GM18870 (cell line): ENCODE results near the gene SPAG7.
"Not testable (repeated sequence)": the region's sequence is repeated elsewhere in the genome, so short reads cannot be mapped to it uniquely, and the experiment has no call there.

ENCODE experiments used
- ATAC-seq: cut with Tn5 transposase; IDR thresholded peaks from one replicate; pipeline ENCODE4 v1.9.1; 2021; ENCODE audit warnings: moderate library complexity; ENCODE audit not compliant: unreplicated experiment

The SPAG7 gene

DNA sequence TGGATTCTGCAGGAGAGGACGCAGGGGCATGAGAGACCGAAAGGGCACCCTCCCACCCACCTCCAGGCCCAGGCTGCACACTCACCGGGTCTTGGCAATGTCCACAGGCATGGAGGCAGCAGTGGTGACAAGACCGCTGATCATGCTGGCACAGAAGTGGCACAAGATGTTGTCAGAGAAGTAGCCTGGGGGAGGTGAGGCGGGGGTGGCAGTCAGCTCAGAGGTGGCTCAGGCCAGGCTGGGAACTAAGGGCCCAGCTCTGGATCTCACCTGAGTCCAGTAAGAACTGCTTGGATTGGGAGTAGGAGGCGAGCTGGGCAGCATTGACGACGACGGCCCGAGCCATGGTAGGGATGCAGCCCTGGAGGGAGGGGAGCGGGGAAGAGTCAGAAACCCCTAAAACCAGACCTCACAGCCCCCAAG lies 29.5 kb downstream of the SPAG7 start:
- ATAC-seq = no peak

GRCh38 chr17:4937553-4937952 lies 30.1 kb downstream of the SPAG7 start:
- ATAC-seq = no peak

- no peak for ATAC-seq
Observed at GRCh38 chr17:4936436-4936835, 31.2 kb downstream of the SPAG7 start.

DNA sequence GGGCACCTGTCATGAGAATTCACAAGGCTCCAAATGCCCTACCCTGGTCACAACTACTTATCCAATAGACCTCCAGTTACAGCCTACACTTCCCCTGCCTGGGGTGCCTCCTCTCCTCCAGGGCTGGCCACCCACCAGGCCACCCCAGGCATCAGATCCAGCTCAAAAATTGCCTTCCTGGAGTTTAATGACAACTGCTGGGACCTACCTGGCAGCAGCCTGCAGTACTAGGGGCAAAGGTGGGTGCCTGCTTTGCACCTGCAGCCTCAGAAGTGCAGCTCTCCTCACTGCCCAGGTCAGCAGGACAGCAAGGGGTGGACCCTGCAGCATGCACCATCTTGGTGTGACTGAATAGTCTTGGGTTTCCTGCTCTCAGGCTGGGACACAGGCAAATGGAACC lies 32.0 kb downstream of the SPAG7 start:
- no peak for ATAC-seq

DNA sequence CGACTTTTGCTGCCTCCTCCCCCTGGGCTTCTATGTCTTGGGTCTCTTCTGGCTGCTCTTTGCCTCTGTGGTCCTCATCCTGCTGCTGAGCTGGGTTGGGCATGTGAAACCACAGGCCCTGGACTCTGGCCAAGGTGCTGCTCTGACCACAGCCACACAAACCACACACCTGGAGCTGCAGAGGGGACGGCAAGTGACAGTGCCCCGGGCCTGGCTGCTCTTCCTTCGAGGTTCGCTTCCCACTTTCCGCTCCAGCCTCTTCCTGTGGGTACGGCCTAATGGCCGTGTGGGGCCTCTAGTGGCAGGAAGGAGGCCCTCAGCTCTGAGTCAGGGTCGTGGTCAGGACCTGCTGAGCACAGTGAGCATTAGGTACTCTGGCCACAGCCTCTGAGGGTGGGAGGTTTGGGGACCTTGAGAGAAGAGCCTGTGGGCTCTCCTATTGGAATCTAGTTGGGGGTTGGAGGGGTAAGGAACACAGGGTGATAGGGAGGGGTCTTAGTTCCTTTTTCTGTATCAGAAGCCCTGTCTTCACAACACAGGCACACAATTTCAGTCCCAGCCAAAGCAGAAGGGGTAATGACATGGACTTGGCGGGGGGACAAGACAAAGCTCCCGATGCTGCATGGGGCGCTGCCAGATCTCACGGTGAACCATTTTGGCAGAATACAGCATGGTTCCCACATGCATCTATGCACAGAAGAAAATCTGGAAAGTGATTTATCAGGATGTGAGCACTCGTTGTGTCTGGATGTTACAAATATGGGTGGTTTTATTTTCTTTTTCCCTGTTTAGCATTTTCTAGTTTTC lies 33.2 kb downstream of the SPAG7 start:
- ATAC-seq = no peak

- ATAC-seq = no peak
Observed at GRCh38 chr17:4933646-4934045, 34.0 kb downstream of the SPAG7 start.

DNA sequence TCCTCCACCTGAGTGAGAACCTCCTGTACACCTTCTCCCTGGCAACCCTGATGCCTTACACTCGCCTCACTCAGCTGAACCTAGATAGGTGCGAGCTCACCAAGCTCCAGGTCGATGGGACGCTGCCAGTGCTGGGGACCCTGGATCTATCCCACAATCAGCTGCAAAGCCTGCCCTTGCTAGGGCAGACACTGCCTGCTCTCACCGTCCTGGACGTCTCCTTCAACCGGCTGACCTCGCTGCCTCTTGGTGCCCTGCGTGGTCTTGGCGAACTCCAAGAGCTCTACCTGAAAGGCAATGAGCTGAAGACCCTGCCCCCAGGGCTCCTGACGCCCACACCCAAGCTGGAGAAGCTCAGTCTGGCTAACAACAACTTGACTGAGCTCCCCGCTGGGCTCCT lies 34.9 kb downstream of the SPAG7 start:
- ATAC-seq = no peak

DNA sequence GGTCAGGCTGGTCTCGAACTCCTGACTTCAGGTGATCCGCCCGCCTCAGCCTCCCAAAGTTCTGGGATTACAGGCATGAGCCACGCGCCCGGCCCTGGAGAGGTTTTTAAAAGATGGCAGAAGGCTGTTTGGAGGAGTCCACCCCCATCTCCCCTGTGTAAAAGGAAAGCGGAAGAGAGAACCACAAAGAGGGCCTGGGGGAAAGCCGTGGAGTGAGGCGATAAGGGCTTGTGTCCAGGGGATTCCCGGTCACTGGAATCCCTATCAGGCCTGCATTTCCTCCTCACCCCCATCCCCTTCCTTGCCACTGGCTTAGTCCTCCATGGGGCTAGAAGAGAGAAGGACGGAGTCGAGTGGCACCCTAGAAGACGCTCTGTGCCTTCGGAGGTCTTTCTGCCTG lies 35.7 kb downstream of the SPAG7 start, which contains the start of gene GP1BA:
Gene GP1BA (plus strand): TSS at position 315 of the 400 bp plus-strand sequence. CDS start 328 bp downstream, outside the sequence.
- ATAC-seq = no peak

DNA sequence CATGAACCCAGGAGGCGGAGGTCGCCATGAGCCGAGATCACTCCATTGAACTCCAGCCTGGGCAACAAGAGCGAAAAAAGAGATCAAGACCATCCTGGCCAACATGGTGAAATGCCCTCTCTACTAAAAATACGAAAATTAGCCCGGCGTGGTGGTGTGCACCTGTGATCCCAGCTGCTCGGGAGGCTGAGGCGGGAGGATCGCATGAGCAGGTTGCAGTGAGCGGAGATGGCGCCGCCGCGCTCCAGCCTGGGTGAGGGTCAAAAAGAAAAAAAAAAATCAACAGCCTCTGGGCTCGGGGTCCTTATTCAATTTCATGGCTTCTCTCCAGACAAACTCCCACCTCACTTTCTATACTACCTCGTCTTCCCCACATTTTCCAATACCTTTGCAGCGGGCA lies 38.7 kb downstream of the SPAG7 start:
- ATAC-seq = no peak

DNA sequence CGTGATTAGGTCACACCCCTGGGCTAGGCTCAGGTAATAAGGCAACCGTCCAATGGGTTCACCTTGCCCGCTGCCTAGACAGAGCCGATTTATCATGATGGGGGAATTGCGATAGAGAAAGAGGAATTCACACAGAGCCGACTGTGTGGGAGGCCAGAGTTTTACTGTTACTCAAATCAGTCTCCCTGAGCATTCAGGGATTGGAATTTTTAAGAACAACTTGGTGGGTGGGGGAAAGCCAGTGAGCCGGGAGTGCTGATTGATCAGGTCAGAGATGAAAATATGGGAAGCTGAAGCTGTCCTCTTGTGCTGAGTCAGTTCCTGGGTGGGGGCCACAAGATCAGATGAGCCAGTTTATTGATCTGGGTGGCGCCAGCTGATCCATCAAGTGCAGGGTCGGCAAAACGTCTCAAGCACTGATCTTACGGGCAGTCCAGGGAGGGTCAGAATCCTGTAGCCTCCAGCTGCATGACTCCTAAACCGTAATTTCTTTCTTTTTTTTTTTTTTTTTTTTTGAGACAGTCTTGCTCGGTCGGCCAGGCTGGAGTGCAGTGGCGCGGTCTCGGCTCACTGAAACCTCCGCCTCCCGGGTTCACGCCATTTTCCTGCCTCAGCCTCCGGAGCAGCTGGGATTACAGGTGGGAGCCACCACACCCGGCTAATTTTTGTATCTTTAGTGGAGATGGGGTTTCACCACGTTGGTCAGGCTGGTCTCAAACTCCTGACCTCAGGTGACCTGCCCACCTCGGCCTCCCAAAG lies 40.9 kb downstream of the SPAG7 start:
- not testable (repeated sequence) for ATAC-seq

- no peak for ATAC-seq
Observed at GRCh38 chr17:4921320-4921719, 46.3 kb downstream of the SPAG7 start.

DNA sequence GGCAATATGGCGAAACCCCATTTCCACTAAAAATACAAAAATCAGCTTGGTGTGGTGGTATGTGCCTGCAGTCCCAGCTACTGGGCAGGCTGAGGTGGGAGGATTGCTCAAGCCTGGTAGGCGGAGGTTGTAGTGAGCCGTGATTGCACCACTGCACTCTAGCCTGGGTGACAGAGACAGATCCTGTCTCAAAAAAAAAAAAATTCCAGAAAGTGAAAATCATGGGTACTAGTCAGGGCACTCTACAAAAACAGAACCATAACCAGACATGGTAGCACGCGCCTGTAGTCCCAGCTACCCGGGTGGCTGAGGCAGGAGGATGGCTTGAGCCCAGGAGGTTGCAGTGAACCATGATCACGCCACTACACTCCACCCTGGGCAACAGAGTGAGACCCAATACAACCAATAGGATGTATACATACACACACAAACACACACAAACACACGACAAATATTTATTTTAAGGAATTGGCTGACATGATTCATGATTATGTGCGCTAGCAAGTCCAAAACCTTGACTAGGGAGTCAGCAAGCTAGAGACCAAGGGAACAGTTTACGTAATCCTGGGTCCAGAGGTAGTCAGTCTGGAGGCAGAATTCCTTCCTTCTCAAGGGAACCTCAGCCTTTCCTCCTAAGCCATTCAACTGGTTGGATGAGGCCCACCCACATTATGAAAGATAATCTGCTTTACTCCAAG lies 47.1 kb downstream of the SPAG7 start:
- no peak for ATAC-seq

DNA sequence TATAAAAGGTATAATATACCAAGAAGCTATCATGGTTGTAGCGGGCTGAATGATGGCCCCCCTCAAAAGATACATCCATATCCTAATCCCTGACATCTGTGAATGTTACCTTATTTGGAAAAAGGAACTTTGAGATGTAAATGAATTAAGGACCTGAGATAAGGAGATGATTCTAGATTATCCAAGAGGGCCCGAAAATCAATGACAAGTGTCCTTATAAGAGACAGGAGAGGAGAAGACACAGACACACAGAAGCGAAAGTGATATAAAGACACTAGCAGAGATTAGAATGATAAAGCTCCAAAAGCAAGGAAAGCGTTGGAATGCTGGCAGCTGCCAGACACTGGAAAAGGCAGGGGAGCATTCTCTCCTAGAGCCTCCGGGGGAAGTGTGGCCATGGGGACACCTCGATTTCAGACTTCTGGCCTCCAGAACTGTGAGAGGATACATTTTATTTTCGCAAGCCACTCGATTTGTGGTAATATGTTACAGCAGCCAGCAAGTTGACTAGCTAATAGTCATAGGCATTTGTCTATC lies 48.0 kb downstream of the SPAG7 start:
- ATAC-seq = no peak

DNA sequence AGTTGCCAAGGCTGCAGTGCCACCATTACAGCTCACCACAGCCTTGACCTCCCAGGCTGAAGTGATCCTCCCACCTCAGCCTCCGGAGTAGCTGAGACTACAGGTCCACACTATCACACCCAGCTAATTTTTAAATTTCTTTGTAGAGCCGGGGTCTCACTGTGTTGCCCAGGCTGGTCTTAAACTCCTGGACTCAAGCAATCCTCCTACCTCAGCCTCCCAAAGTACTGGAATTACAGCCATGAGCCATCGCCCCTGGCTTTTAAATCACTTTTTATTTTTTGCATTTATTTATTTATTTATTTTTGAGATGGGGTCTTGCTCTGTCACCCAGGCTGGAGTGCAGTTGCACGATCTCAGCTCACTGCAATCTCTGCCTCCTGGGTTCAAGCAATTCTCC lies 53.1 kb downstream of the SPAG7 start:
- not testable (repeated sequence) for ATAC-seq

DNA sequence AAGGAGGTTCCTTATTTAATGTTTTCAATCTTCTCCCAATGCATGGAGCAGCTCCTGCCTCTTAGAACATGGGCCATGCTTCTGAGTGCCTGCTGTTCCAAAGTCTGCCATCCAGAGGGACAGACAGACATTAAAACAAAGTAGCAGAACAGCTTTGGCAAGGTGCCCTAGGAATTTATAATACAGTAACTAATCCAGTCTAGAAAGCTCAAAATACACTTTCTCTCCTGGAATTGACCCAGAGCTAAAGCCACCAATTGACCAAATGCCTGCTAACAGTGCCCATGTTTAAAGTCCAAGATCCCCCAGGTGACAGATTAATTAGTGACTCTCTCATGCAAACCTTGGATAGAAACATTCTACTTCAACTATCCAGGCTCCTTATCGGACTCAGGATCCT lies 53.6 kb downstream of the SPAG7 start:
- no peak for ATAC-seq
